Ramos (cell line): ENCODE data around the gene CAPN9.

Experiments used
- in situ Hi-C: fragments of 300-500 bp; cut with MboI; formaldehyde crosslinking; loops from one replicate; pipeline ENCODE4 v1.14.3; 2022; ENCODE audit warnings: low sequenced_read_pairs; ENCODE audit not compliant: unreplicated experiment

CAPN9 gene

GRCh38 chr1:230818367-230818766 is 71.2 kb downstream of the CAPN9 start:
- in situ Hi-C loops, result no loop called here

- in situ Hi-C loops, result no loop called here
Observed at GRCh38 chr1:230818901-230819300, 71.7 kb downstream of the CAPN9 start.

- in situ Hi-C loops, result no loop called here
Observed at GRCh38 chr1:230819976-230820375, 72.8 kb downstream of the CAPN9 start.

GRCh38 chr1:230820568-230820967 is 73.4 kb downstream of the CAPN9 start:
- in situ Hi-C loops, result no loop called here

- in situ Hi-C loops, result no loop called here
Observed at GRCh38 chr1:230821346-230821745, 74.2 kb downstream of the CAPN9 start.

- in situ Hi-C loops, result no loop called here
Observed at GRCh38 chr1:230822092-230822581, 74.9 kb downstream of the CAPN9 start.

- in situ Hi-C loops, result no loop called here
Observed at GRCh38 chr1:230823426-230823825, 76.2 kb downstream of the CAPN9 start.

- in situ Hi-C loops, result no loop called here
Observed at GRCh38 chr1:230823931-230824381, 76.8 kb downstream of the CAPN9 start.

- in situ Hi-C loops, result no loop called here
Observed at GRCh38 chr1:230824551-230824918, 77.3 kb downstream of the CAPN9 start.

GRCh38 chr1:230824919-230825721 is 77.9 kb downstream of the CAPN9 start:
- in situ Hi-C loops, result no loop called here

- in situ Hi-C loops, result no loop called here
Observed at GRCh38 chr1:230825761-230826160, 78.6 kb downstream of the CAPN9 start.

- in situ Hi-C loops, result no loop called here
Observed at GRCh38 chr1:230826166-230826875, 79.1 kb downstream of the CAPN9 start.

- in situ Hi-C loops, result no loop called here
Observed at GRCh38 chr1:230827081-230827681, 80.0 kb downstream of the CAPN9 start.

- in situ Hi-C loops, result no loop called here
Observed at GRCh38 chr1:230827801-230828200, 80.6 kb downstream of the CAPN9 start.

- in situ Hi-C loops, result no loop called here
Observed at GRCh38 chr1:230828421-230828820, 81.2 kb downstream of the CAPN9 start.

GRCh38 chr1:230831771-230832170 is 84.6 kb downstream of the CAPN9 start:
- in situ Hi-C loops, result no loop called here

- in situ Hi-C loops, result no loop called here
Observed at GRCh38 chr1:230832476-230832875, 85.3 kb downstream of the CAPN9 start.

- in situ Hi-C loops, result no loop called here
Observed at GRCh38 chr1:230833511-230833910, 86.3 kb downstream of the CAPN9 start.

- in situ Hi-C loops, result no loop called here
Observed at GRCh38 chr1:230834292-230834691, 87.1 kb downstream of the CAPN9 start.

GRCh38 chr1:230836347-230836746 is 89.2 kb downstream of the CAPN9 start:
- in situ Hi-C loops, result no loop called here

- in situ Hi-C loops, result no loop called here
Observed at GRCh38 chr1:230836793-230837192, 89.6 kb downstream of the CAPN9 start.
